Activated CD4-positive, alpha-beta T cell treated with anti-CD3 and anti-CD28 coated beads, Interleukin-2, amount 10 ng/mL, durations not matched to agents 24 days and 14 days (primary cell): ENCODE measurements around the gene IRF9. TPM values are rescaled to one million over a fixed set of nuclear protein-coding genes. Genes with fewer than 3 reads are reported as not detected.

Experiments
- DNase-seq: peaks from one replicate; pipeline ENCODE4 v3.0.0; 2022
- H3K27ac Mint-ChIP-seq: one replicate; pipeline ENCODE4 v1.8.0; 2022; ENCODE audit warnings: mild to moderate bottlenecking, mixed read lengths
- H3K27me3 Mint-ChIP-seq: one replicate; pipeline ENCODE4 v1.8.0; 2022; ENCODE audit warnings: mixed read lengths
- H3K36me3 Mint-ChIP-seq: one replicate; pipeline ENCODE4 v1.8.0; 2022; ENCODE audit warnings: low read depth, mild to moderate bottlenecking, mixed read lengths
- H3K4me1 Mint-ChIP-seq: one replicate; pipeline ENCODE4 v1.8.0; 2021; ENCODE audit warnings: mixed read lengths
- H3K4me3 Mint-ChIP-seq: one replicate; pipeline ENCODE4 v1.8.0; 2022; ENCODE audit warnings: mild to moderate bottlenecking, moderate library complexity, mixed read lengths
- H3K9me3 Mint-ChIP-seq: one replicate; pipeline ENCODE4 v1.8.0; 2021; ENCODE audit warnings: mixed read lengths
- intact Hi-C: fragments of 100-400 bp; cut with micrococcal nuclease; formaldehyde crosslinking; loops from one replicate; pipeline ENCODE4 v1.15.1; 2023
- total RNA-seq: library from RNA; stranded (reverse); gene quantifications from 2 replicates; pipeline ENCODE4 v1.2.3, GENCODE V29; 2022

Gene IRF9, protein sequence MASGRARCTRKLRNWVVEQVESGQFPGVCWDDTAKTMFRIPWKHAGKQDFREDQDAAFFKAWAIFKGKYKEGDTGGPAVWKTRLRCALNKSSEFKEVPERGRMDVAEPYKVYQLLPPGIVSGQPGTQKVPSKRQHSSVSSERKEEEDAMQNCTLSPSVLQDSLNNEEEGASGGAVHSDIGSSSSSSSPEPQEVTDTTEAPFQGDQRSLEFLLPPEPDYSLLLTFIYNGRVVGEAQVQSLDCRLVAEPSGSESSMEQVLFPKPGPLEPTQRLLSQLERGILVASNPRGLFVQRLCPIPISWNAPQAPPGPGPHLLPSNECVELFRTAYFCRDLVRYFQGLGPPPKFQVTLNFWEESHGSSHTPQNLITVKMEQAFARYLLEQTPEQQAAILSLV
- 138 and 159 TPM in 2 replicates for total RNA-seq

DNA sequence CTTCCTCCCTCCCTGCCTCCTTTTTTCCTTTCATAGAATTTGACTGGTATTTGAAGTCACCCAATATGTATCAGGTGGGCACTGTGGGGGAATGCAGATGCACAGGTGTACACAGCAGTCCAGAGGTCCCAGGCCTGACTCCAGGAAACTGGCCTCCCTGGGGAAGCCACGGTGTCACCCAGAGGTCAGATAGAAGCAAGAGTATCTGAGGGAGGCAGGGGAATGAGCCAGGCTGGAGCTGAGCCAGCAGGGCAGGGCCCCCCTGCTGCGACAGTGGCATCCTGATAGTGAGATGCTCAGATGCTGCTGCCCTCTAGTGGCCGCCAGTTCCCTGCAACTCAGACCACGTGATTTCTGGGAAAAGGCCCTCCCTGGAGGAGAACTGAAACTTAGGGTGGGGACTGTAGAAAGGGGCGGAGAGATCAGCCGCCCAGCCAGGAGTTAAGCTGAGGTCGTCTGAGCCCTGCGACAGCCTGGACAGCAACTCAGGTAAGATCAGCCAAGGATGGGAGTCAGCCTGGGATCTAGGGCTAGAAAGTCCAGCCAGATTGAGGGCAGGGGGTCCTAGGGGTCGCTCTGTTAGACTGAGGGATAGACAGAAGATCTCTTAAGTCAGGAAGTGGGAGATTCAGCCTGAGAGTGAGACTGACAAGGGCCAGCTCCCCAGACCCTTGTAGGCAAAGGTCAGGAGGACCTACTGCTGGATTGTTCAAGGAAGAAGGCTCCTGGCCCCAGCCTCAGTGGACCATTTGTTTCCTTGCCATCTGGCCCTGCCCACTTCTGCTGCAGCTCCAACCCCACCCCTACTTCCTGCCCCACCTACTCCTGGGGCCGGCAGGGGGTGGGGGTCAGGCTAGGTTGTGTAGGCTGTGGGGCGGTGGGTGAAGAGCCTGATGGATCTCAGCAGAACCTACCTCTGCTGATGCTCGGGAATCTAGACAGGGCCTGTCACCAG is at the start of gene IRF9:
Gene IRF9, plus strand, starts transcription at position 416 of the 955 bp plus-strand sequence. CDS start 880 bp downstream, outside the sequence.
- intact Hi-C loops: loop anchor here (1.0 to 5.0 kb wide), 9 partner anchors 14 to 149 kb away; partner anchors contain the start of genes CHMP4A, DCAF11, EMC9 and IPO4
- Mint-ChIP-seq H3K27ac (peak within 1 kb of the TSS; percentile 97), H3K4me3 (peak within 1 kb of the TSS; percentile 93), H3K27me3 (peaks cover 2% of the 10 kb centered on the region), H3K4me1 (peaks cover 51% of the 10 kb centered on the region), H3K36me3 (peaks cover 86% of the 10 kb centered on the region), H3K9me3 (no peaks in the 10 kb centered on the region)
- peak; percentile 100 for DNase-seq

DNA sequence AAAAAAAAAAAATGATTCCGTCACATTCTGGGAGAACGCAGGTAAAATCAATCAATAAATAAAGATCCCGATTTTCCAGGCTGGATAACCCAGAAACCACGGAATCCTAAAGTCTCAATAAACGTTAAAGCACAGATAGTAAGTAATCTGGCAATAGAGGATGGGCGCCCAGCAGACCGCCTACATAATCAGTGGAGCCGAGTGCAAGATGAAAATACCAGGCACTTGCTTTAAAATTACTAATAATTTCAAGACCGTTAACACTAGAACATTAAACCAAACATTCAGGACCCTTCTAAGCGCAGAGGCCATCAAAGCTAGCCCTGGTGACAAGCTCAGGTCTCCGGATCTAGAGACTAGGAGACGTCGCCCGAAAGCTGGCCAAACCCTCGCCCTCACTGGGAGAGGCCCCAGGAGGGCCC is 47.7 kb upstream of the IRF9 start:
- H3K27me3 Mint-ChIP-seq: peaks cover 2% of the 10 kb centered on the region
- no peak for DNase-seq
- peaks cover 20% of the 10 kb centered on the region for H3K36me3 Mint-ChIP-seq
- peak overlapping the region; percentile 100 for H3K27ac Mint-ChIP-seq
- intact Hi-C loops: loop anchor here (5.0 to 10.0 kb wide), 2 partner anchors 321 to 556 kb away; partner anchors contain the start of gene THTPA
- no peaks in the 10 kb centered on the region for H3K9me3 Mint-ChIP-seq
- peaks cover 39% of the 10 kb centered on the region for H3K4me1 Mint-ChIP-seq
- H3K4me3 Mint-ChIP-seq: peak overlapping the region; percentile 99

DNA sequence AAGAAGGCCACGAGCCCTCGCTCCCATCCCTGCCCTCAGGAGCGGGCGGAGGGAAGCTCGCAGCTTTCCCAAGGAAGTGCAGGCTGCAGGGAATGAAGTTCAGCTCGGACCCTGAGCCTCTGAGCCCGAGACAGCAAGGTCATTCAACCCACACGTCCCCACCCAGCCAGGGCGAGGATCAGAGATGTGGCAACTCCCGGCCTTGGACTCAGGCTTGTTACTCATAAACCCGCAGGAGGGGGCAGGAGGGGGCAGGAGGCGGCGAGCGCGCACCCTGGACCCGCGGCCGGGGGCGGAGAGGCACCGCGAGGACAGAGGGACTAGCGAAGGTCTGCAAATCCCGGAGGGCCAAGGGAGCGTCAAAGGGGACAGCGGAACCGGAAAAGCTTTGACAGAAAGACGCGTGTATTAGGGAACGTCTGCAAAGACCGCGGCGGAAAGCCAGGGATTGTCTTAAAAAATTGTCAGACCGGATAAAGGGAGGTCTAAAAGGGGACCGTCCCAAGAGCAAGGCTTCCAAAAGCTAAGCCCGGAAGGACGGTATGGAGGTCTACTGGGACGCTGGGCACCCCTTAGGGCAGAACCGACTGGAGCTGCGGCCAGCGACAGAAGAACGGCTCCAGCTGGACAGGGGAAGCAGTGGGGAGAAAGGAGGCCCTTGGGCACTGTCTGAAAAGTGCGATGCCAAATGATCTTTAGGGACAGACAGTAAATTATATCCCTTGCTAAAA is 47.1 kb upstream of the IRF9 start:
- no peaks in the 10 kb centered on the region for H3K9me3 Mint-ChIP-seq
- peak overlapping the region; percentile 99 for H3K4me3 Mint-ChIP-seq
- peak overlapping the region; percentile 100 for H3K27ac Mint-ChIP-seq
- intact Hi-C loops: loop anchor here (1.0 to 10.0 kb wide), 12 partner anchors 20 to 557 kb away; partner anchors contain the start of genes CARMIL3, CHMP4A, EMC9 and GMPR2
- peaks cover 2% of the 10 kb centered on the region for H3K27me3 Mint-ChIP-seq
- H3K4me1 Mint-ChIP-seq: peaks cover 36% of the 10 kb centered on the region
- peaks cover 25% of the 10 kb centered on the region for H3K36me3 Mint-ChIP-seq
- peak; percentile 94 for DNase-seq

DNA sequence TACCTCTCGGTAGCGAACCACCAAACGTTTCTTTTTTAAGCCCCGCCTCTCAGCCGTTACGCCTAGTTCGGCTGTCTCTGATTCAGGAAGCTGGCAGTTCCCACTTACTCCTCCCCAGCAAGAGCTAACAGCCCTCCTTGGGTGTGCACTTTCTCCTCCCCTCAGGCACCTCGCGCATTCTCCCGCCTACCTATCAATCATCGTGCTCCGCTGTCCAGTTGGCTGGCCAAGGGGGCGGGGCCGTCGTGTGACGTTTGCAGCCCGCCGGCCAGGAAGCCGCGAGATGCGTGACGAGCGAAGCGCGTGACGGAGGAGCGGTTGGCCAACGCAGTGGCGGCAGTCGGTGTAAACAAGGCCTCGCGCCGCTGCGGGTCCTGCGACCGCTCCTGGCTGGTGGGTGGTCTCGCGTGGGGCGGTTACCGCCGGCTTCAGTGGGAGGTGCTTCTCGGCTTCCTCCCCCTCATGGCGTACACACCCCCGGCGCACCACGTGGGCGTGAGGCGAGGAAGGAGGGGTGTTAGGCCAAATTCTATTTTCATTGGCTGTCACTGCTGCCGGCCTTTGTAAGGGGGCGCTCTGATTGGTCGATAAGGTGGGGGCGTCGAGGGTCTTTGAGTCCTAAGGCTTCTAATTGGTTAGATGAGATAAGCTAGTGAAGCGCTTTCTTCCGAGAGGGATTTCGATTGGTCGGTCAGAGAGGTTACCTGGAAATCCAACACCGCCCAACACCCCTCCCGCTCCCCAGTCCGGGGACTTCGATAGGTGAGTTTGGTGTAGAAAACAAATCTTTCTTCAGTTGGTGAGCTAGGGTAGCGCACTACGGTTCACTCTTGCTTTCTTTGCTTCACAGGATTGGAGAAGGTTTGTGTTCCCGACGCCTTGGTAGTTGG is 46.3 kb upstream of the IRF9 start, which contains the start of the genes DCAF11 and NRL:
Gene DCAF11, plus strand, starts transcription at position 246 of the 890 bp plus-strand sequence. CDS start 818 bp downstream, outside the sequence.
Gene NRL, minus strand, starts transcription at position 418 of the 890 bp plus-strand sequence. CDS start 32,101 bp downstream, outside the sequence.
- H3K4me1 Mint-ChIP-seq: peaks cover 34% of the 10 kb centered on the region
- peaks cover 2% of the 10 kb centered on the region for H3K27me3 Mint-ChIP-seq

DNA sequence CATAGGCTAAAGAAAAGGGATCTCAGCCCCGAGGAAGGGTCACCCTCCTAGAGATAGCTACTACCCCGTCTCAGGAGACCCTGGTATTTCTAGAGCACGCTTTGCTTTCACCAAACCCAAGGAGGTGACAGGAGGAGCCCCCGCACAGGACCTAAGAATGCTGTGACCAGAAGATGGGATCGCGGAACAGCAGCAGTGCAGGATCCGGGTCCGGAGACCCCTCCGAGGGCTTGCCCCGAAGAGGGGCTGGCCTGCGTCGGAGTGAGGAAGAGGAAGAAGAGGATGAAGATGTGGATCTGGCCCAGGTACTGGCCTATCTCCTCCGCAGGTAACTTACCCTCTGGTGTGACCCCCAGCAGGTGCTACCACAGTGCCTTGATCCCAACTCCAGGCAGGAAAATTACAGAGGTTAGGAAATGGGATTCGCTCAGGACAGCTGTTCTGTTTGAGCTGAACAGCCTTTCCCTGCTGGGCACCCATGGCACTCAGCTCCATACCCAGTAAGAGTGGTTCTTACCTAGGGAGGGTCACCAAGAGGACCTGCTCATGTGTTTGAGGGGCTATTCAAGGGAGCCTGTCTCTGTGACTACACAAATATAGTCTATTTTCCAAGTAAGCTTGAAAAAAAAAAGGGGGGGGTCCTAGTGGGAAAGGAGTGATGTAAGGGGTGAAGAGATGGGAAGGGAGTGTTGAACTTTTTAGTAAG is 45.5 kb upstream of the IRF9 start:
- peaks cover 2% of the 10 kb centered on the region for H3K27me3 Mint-ChIP-seq
- peak overlapping the region; percentile 100 for H3K27ac Mint-ChIP-seq
- no peak for DNase-seq
- H3K4me1 Mint-ChIP-seq: peaks cover 34% of the 10 kb centered on the region
- H3K36me3 Mint-ChIP-seq: peaks cover 36% of the 10 kb centered on the region
- no peaks in the 10 kb centered on the region for H3K9me3 Mint-ChIP-seq
- intact Hi-C loops: loop anchor here (2.0 to 10.0 kb wide), 2 partner anchors 63 to 319 kb away; partner anchors contain the start of gene CARMIL3
- peak overlapping the region; percentile 99 for H3K4me3 Mint-ChIP-seq

More for the DNA sequence above, 46.3 kb upstream of the IRF9 start, which contains the start of the genes DCAF11 and NRL:
- Mint-ChIP-seq H3K9me3 (no peaks in the 10 kb centered on the region), H3K4me3 (peak within 1 kb of the TSS; percentile 99), H3K27ac (peak within 1 kb of the TSS; percentile 100), H3K36me3 (peaks cover 33% of the 10 kb centered on the region)
- peak; percentile 99 for DNase-seq
- intact Hi-C loops: loop anchor here (1.0 to 10.0 kb wide), 12 partner anchors 20 to 557 kb away; partner anchors contain the start of genes CARMIL3, CHMP4A, EMC9 and GMPR2

DNA sequence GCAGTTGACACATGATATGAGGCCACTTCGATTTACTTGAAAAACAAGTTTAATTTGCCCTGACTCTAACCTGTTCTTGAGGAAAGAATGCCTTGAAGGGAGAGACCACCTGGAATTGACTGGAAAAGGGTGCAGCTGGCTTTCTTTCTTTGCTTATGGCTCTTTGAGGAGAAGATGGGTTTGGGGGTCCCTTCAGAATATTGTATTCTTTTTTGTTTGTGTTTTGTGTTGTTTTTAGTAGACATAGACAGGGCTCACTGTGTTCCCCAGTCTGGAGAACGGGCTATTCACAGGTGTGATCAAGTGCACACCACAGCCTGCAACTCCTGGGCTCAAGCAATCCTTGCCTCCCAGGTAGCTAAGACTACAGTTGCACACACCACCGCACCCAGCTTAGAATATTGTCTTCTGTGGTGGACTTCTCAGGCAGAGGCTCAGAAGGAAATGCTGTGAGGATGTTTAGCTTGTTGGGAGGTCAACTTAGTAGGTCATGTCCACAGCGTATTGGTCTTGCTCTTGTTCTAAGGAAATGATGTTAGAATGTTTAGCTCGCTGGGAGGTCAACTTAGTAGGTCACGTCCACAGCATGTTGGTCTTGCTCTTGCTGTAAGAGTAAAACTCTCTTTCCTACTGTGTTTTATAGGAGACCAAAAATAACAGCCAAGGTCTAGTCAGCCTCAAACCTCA is 44.8 kb upstream of the IRF9 start:
- H3K4me3 Mint-ChIP-seq: peak overlapping the region; percentile 99

DNA sequence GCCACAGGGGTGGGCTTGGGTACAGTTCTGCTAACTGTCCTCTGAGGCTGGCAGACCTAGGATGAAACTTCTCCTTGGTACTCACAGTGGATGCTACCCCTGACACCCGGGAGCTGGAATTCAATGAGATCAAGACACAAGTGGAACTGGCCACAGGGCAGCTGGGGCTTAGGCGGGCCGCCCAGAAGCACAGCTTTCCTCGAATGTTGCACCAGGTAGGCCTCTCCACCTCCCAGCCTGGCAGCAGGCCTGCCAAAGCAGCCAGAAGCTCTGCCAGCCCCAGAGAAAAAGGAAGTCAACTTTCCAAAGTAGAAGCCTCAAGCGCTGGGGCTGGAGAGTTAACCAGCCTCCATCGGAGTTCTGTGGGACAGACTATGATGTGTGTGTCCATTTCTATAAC is 43.9 kb upstream of the IRF9 start:
- Mint-ChIP-seq H3K4me3 (no peak overlapping the region), H3K27me3 (peaks cover 2% of the 10 kb centered on the region), H3K27ac (no peak overlapping the region), H3K36me3 (peaks cover 46% of the 10 kb centered on the region), H3K9me3 (no peaks in the 10 kb centered on the region), H3K4me1 (peaks cover 30% of the 10 kb centered on the region)
- no peak for DNase-seq
- intact Hi-C loops: loop anchor here (10.0 kb wide), 1 partner anchor 318 kb away; no protein-coding TSS in a partner anchor

More for the DNA sequence above, 44.8 kb upstream of the IRF9 start:
- H3K9me3 Mint-ChIP-seq: no peaks in the 10 kb centered on the region
- peaks cover 41% of the 10 kb centered on the region for H3K36me3 Mint-ChIP-seq
- H3K4me1 Mint-ChIP-seq: peaks cover 31% of the 10 kb centered on the region
- peaks cover 2% of the 10 kb centered on the region for H3K27me3 Mint-ChIP-seq
- peak overlapping the region; percentile 100 for H3K27ac Mint-ChIP-seq
- no peak for DNase-seq
- intact Hi-C loops: loop anchor here (10.0 kb wide), 1 partner anchor 319 kb away; no protein-coding TSS in a partner anchor

DNA sequence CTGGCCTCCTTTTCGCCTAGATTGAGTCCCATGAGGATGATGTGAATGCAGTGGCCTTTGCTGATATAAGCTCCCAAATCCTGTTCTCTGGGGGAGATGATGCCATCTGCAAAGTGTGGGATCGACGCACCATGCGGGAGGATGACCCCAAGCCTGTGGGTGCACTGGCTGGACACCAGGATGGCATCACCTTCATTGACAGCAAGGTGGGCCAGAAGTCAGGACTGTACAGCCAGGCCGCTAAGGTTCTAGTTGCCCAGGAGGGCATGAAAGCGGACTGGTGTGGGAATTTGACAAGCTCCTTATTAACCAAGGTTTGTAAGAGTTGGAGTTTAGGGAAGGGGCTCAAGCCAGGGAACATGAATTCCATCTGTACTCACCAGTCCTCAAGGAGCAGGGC is 41.4 kb upstream of the IRF9 start:
- intact Hi-C loops: loop anchor here (10.0 kb wide), 1 partner anchor 315 kb away; no protein-coding TSS in a partner anchor
- Mint-ChIP-seq H3K4me3 (no peak overlapping the region), H3K36me3 (peaks cover 62% of the 10 kb centered on the region), H3K27me3 (peaks cover 2% of the 10 kb centered on the region), H3K4me1 (peaks cover 31% of the 10 kb centered on the region), H3K27ac (no peak overlapping the region), H3K9me3 (no peaks in the 10 kb centered on the region)
- DNase-seq: no peak

DNA sequence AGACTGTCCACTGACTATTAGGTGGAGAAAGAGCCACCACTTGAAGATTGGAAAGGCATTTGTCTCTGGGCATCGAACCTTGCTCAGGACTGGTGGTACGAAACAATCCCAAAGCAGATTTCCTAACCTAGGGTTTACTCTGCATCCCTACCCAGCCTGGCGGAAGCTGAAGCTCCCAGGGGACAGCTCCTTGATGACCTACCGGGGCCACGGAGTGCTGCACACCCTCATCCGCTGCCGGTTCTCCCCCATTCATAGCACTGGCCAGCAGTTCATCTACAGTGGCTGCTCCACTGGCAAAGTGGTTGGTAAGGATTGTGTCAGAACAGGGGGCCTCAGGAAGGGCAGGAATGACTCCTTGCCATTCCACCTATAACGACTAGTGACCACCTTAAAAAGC is 39.9 kb upstream of the IRF9 start:
- H3K9me3 Mint-ChIP-seq: no peaks in the 10 kb centered on the region
- peaks cover 59% of the 10 kb centered on the region for H3K36me3 Mint-ChIP-seq
- DNase-seq: no peak
- no peak overlapping the region for H3K27ac Mint-ChIP-seq
- peaks cover 18% of the 10 kb centered on the region for H3K4me1 Mint-ChIP-seq
- H3K4me3 Mint-ChIP-seq: no peak overlapping the region
- H3K27me3 Mint-ChIP-seq: no peaks in the 10 kb centered on the region
- intact Hi-C loops: no loop called here

DNA sequence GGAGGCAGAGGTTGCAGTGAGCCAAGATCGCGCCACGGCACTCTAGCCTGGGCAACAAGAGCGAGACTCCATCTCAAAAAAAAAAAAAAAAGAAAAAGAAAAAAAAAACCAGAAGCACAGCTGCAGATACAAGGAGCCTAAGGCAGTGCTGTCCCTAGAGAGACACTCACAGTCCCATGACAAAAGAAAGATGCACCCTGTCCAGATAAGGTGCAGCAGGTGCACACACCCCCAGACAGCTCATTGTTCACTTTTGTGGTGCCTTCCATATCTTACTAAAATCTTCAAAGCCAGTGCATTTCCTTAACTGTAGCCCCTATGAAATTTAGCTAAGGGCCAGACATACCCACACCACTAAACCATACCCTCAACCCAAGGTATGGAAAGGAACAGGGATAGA is 38.6 kb upstream of the IRF9 start:
- Mint-ChIP-seq H3K36me3 (peaks cover 56% of the 10 kb centered on the region), H3K4me1 (peaks cover 9% of the 10 kb centered on the region), H3K9me3 (no peaks in the 10 kb centered on the region), H3K4me3 (no peak overlapping the region), H3K27ac (no peak overlapping the region), H3K27me3 (no peaks in the 10 kb centered on the region)
- DNase-seq: no peak
- intact Hi-C loops: no loop called here

DNA sequence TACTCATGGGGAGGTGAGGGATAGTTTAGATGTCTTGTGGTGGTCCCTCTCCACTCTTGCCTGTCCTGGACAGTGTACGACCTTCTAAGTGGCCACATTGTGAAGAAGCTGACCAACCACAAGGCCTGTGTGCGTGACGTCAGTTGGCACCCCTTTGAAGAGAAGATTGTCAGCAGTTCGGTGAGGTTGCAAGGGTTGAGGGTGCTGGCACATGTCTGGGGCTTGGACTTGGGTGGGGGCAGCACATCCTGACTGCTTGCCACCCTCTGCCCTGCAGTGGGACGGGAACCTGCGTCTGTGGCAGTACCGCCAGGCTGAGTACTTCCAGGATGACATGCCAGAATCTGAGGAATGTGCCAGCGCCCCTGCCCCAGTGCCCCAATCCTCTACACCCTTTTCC is 38.2 kb upstream of the IRF9 start:
- no peak for DNase-seq
- Mint-ChIP-seq H3K9me3 (no peaks in the 10 kb centered on the region), H3K27ac (no peak overlapping the region), H3K4me1 (peaks cover 7% of the 10 kb centered on the region), H3K27me3 (no peaks in the 10 kb centered on the region), H3K36me3 (peaks cover 52% of the 10 kb centered on the region), H3K4me3 (no peak overlapping the region)
- intact Hi-C loops: no loop called here
